ENCODE data around the gene HID1.

GRCh38 chr17:74919440-74920305, 52.9 kb downstream of the HID1 start:
- TF ChIP-seq, protein P1, sequence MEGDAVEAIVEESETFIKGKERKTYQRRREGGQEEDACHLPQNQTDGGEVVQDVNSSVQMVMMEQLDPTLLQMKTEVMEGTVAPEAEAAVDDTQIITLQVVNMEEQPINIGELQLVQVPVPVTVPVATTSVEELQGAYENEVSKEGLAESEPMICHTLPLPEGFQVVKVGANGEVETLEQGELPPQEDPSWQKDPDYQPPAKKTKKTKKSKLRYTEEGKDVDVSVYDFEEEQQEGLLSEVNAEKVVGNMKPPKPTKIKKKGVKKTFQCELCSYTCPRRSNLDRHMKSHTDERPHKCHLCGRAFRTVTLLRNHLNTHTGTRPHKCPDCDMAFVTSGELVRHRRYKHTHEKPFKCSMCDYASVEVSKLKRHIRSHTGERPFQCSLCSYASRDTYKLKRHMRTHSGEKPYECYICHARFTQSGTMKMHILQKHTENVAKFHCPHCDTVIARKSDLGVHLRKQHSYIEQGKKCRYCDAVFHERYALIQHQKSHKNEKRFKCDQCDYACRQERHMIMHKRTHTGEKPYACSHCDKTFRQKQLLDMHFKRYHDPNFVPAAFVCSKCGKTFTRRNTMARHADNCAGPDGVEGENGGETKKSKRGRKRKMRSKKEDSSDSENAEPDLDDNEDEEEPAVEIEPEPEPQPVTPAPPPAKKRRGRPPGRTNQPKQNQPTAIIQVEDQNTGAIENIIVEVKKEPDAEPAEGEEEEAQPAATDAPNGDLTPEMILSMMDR (IDR thresholded peaks at IDR 0.05) = no peak
- no peak for TF ChIP-seq POLR2A (IDR thresholded peaks at IDR 0.05)
